Measurements from ENCODE around the gene TMEM263.

DNA sequence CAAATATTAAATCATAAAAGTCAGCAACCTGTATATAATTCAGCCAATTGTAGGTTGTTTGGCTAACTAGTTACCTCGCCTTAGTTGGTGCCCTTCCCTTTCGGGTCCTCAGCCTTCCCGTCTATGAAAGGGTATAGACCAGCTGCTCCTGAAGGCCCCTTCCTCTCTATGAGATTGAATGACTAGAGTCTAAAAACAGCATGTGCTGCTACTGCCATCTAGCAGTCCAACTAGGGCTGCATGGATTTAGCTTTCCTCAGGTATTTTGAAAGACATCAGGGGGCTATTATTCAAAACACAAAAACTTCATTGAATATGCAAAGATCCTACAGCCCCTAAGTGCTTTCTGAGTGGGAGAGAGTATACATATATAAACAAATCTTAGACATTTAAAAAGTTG, 37.0 kb upstream of the TMEM263 start:
- TF ChIP-seq EZH2 (IDR thresholded peaks at IDR 0.05; ENCODE audit: insufficient read depth, low read length), result no peak
- TF ChIP-seq, protein P1, sequence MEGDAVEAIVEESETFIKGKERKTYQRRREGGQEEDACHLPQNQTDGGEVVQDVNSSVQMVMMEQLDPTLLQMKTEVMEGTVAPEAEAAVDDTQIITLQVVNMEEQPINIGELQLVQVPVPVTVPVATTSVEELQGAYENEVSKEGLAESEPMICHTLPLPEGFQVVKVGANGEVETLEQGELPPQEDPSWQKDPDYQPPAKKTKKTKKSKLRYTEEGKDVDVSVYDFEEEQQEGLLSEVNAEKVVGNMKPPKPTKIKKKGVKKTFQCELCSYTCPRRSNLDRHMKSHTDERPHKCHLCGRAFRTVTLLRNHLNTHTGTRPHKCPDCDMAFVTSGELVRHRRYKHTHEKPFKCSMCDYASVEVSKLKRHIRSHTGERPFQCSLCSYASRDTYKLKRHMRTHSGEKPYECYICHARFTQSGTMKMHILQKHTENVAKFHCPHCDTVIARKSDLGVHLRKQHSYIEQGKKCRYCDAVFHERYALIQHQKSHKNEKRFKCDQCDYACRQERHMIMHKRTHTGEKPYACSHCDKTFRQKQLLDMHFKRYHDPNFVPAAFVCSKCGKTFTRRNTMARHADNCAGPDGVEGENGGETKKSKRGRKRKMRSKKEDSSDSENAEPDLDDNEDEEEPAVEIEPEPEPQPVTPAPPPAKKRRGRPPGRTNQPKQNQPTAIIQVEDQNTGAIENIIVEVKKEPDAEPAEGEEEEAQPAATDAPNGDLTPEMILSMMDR (IDR thresholded peaks at IDR 0.05; ENCODE audit: insufficient read depth, low read depth, low read length), result peak; percentile 54
